PFSK-1 (cell line): Measurements from ENCODE around the gene ZNF845.

Experiments
- FOXP2 ChIP-seq: optimal IDR thresholded peaks from 2 replicates; pipeline ENCODE3; 2011; ENCODE audit warnings: borderline replicate concordance, control low read depth, inconsistent platforms; ENCODE audit not compliant: insufficient read depth; ENCODE audit errors: extremely low read length, extremely low read depth
- POLR2AphosphoS5 ChIP-seq: IDR thresholded peaks from 2 replicates; pipeline ENCODE4 v1.6.1; 2012; ENCODE audit warnings: low read depth, mild to moderate bottlenecking, control low read depth, low read length, moderate library complexity
- REST ChIP-seq, 2 experiments: IDR thresholded peaks; 2 replicates each; pipeline versions ENCODE4 v1.6.1 to v1.8.0; 2011 to 2012; ENCODE audit warnings: low read depth in 2 of 2, low read length in 2 of 2, control low read depth in 1 of 2, inconsistent platforms in 1 of 2, mild to moderate bottlenecking in 1 of 2, moderate library complexity in 1 of 2; ENCODE audit not compliant: insufficient read depth in 1 of 2
- SIN3A ChIP-seq: IDR thresholded peaks from 2 replicates; pipeline ENCODE4 v1.6.1; 2012; ENCODE audit warnings: mild to moderate bottlenecking, low read length, moderate library complexity, borderline replicate concordance; ENCODE audit not compliant: insufficient read depth
- TAF1 ChIP-seq: IDR thresholded peaks from 2 replicates; pipeline ENCODE4 v1.6.1; 2012; ENCODE audit warnings: low read length, control low read depth, borderline replicate concordance; ENCODE audit not compliant: insufficient read depth

ZNF845 gene

GRCh38 chr19:53372196-53372595 lies 38.6 kb downstream of the ZNF845 start:
- TF ChIP-seq SIN3A = no peak
- no peak for TF ChIP-seq POLR2AphosphoS5
- TF ChIP-seq TAF1 = no peak
- TF ChIP-seq REST (IDR thresholded peaks at IDR 0.05; ENCODE audit: insufficient read depth in 1 of 2, low read depth in 2 of 2, low read length in 2 of 2) = no peak
- TF ChIP-seq FOXP2 = no peak

GRCh38 chr19:53374288-53374687 lies 40.7 kb downstream of the ZNF845 start:
- no peak for TF ChIP-seq TAF1
- TF ChIP-seq SIN3A = no peak
- TF ChIP-seq FOXP2 = no peak
- TF ChIP-seq POLR2AphosphoS5 = no peak
- no peak for TF ChIP-seq REST (IDR thresholded peaks at IDR 0.05; ENCODE audit: insufficient read depth in 1 of 2, low read depth in 2 of 2, low read length in 2 of 2)

- TF ChIP-seq FOXP2 = no peak
- no peak for TF ChIP-seq TAF1
- TF ChIP-seq SIN3A = no peak
- TF ChIP-seq REST (IDR thresholded peaks at IDR 0.05; ENCODE audit: insufficient read depth in 1 of 2, low read depth in 2 of 2, low read length in 2 of 2) = no peak
- TF ChIP-seq POLR2AphosphoS5 = no peak
Observed at GRCh38 chr19:53374743-53375142, 41.2 kb downstream of the ZNF845 start.

GRCh38 chr19:53381376-53381775 lies 47.8 kb downstream of the ZNF845 start:
- TF ChIP-seq REST (IDR thresholded peaks at IDR 0.05; ENCODE audit: insufficient read depth in 1 of 2, low read depth in 2 of 2, low read length in 2 of 2) (no peak), FOXP2 (no peak), POLR2AphosphoS5 (no peak), SIN3A (no peak), TAF1 (no peak)

GRCh38 chr19:53388168-53388567 lies 54.6 kb downstream of the ZNF845 start:
- TF ChIP-seq SIN3A (no peak), TAF1 (no peak), FOXP2 (no peak), REST (IDR thresholded peaks at IDR 0.05; ENCODE audit: insufficient read depth in 1 of 2, low read depth in 2 of 2, low read length in 2 of 2) (no peak), POLR2AphosphoS5 (no peak)
